Gastrocnemius medialis (tissue), 4 donors: ENCODE measurements around the gene CAPZB. TPM values are rescaled to one million over a fixed set of nuclear protein-coding genes. Genes with fewer than 3 reads are reported as not detected.
A peak's percentile ranks its signal among the peaks of the same experiment; 100 is the strongest.

Experiments used
- ATAC-seq, 2 donors: fragments of 150-250 bp; one replicate each; pipeline ENCODE4 v1.9.1; 2016
- DNase-seq, 2 donors: peaks; one replicate each; pipeline ENCODE4 v3.0.0-alpha.2; 2019
- H3K27ac ChIP-seq, 4 donors: fragments of 200-600 bp; sonication (generic); 1 replicate in 1 of 4; 2 replicates in 3 of 4; pipeline ENCODE4 v1.5.1; 2016 to 2018; ENCODE audit warnings: mild to moderate bottlenecking in 2 of 4, moderate library complexity in 1 of 4
- H3K27me3 ChIP-seq, 3 donors: fragments of 200-600 bp; sonication (generic) in 2 of 3; 1 replicate in 1 of 3; 2 replicates in 2 of 3; pipeline versions ENCODE4 v1.5.1 to v1.6.0; 2016 to 2019; ENCODE audit warnings: mild to moderate bottlenecking in 1 of 3, moderate library complexity in 1 of 3
- H3K36me3 ChIP-seq, 2 donors: fragments of 200-600 bp; sonication (generic) in 1 of 2; one replicate each; pipeline ENCODE4 v1.5.1; 2017 to 2018
- H3K4me1 ChIP-seq, 2 donors: fragments of 200-600 bp; sonication (generic) in 1 of 2; one replicate each; pipeline ENCODE4 v1.5.1; 2016 to 2017; ENCODE audit warnings: mild to moderate bottlenecking in 2 of 2
- H3K4me3 ChIP-seq, 4 donors: fragments of 200-600 bp; sonication (generic) in 3 of 4; 1 replicate in 1 of 4; 2 replicates in 3 of 4; pipeline ENCODE4 v1.5.1; 2016 to 2019; ENCODE audit warnings: mild to moderate bottlenecking in 2 of 4
- H3K9me3 ChIP-seq, 3 donors: fragments of 200-600 bp; sonication (generic) in 2 of 3; 1 replicate in 1 of 3; 2 replicates in 2 of 3; pipeline ENCODE4 v1.5.1; 2016 to 2019
- CTCF ChIP-seq, 5 experiments: fragments of 450-650 bp in 3 of 5; fragments of 200-600 bp in 2 of 5; sonication (generic) in 2 of 5; IDR thresholded peaks in 4 of 5; conservative IDR thresholded peaks in 1 of 5; 1 replicate in 4 of 5; 2 replicates in 1 of 5; pipeline ENCODE4 v1.5.1; 2016 to 2019; ENCODE audit warnings: antibody characterized with exemption in 5 of 5, mild to moderate bottlenecking in 3 of 5, moderate library complexity in 3 of 5
- POLR2A ChIP-seq, 2 donors: fragments of 450-650 bp; IDR thresholded peaks; one replicate each; pipeline ENCODE4 v1.6.1; 2017; ENCODE audit warnings: antibody characterized with exemption in 2 of 2, mild to moderate bottlenecking in 2 of 2, moderate library complexity in 2 of 2
- in situ Hi-C, 4 donors: fragments of 200-750 bp; cut with MboI; loops; one replicate each; pipeline versions ENCODE4 v1.15.0 to v1.8.0; 2017; ENCODE audit warnings: low sequenced_read_pairs in 4 of 4
- intact Hi-C: fragments of 100-400 bp; cut with DNase I; formaldehyde crosslinking; loops from one replicate; pipeline ENCODE4 v1.15.1; 2023; ENCODE audit warnings: low total_unique reads
- total RNA-seq, 4 donors: library from RNA; depleted of rRNA; stranded (reverse); fragments of >200 nt; gene quantifications; one replicate each; pipeline versions ENCODE4 v1.1.0 to v1.2.3, GENCODE V29; 2016

Gene CAPZB
- total RNA-seq, 4 donors from 2014 or later = 48.6 to 93.8 (median 74.9) TPM

- intact Hi-C loops = loop anchor here (2.0 to 10.0 kb wide), 3 partner anchors 22 to 232 kb away; partner anchors contain the start of gene CAPZB
- H3K27ac ChIP-seq = peak overlapping the region; percentile 80 to 89 (median 84)
- DNase-seq (peak; percentile 74 to 76), ATAC-seq (peak; percentile 54 to 64)
- no peaks in the 10 kb centered on the region for H3K27me3 ChIP-seq
- in situ Hi-C loops = no loop called here
- no peaks in the 10 kb centered on the region for H3K36me3 ChIP-seq
- H3K9me3 ChIP-seq = no peaks in the 10 kb centered on the region
- peaks cover 90 to 98% of the 10 kb centered on the region in 2 donors for H3K4me1 ChIP-seq
- H3K4me3 ChIP-seq = peak overlapping the region in 2 of 4 donors; percentile 15 to 41
- TF ChIP-seq CTCF (IDR thresholded peaks at IDR 0.05 in 4 of 5, conservative IDR thresholded peaks at IDR 0.05 in 1 of 5) (no peak), POLR2A (IDR thresholded peaks at IDR 0.05) (peak in 1 of 2 donors; percentile 24)
These were observed 48.4 kb downstream of the CAPZB start for GRCh38 chr1:19436716-19437476.

- no peaks in the 10 kb centered on the region for H3K27me3 ChIP-seq
- H3K4me1 ChIP-seq = peaks cover 87 to 95% of the 10 kb centered on the region in 2 donors
- H3K36me3 ChIP-seq = no peaks in the 10 kb centered on the region
- H3K9me3 ChIP-seq = no peaks in the 10 kb centered on the region
- DNase-seq = peak; percentile 71 to 73
- TF ChIP-seq CTCF (IDR thresholded peaks at IDR 0.05 in 4 of 5, conservative IDR thresholded peaks at IDR 0.05 in 1 of 5) = no peak
- peak; percentile 12 to 20 for TF ChIP-seq POLR2A (IDR thresholded peaks at IDR 0.05)
- in situ Hi-C loops = no loop called here
- peak overlapping the region; percentile 80 to 89 (median 84) for H3K27ac ChIP-seq
- H3K4me3 ChIP-seq = peak overlapping the region in 1 of 4 donors; percentile 41
- intact Hi-C loops = loop anchor here (2.0 to 10.0 kb wide), 3 partner anchors 21 to 231 kb away; partner anchors contain the start of gene CAPZB
- peak; percentile 61 to 63 for ATAC-seq
These were observed 49.4 kb downstream of the CAPZB start for GRCh38 chr1:19435851-19436455.

- peaks cover 90 to 95% of the 10 kb centered on the region in 2 donors for H3K4me1 ChIP-seq
- intact Hi-C loops = loop anchor here (10.0 kb wide), 1 partner anchor 230 kb away; no protein-coding TSS in a partner anchor
- peak overlapping the region; percentile 80 to 89 (median 84) for H3K27ac ChIP-seq
- TF ChIP-seq CTCF (IDR thresholded peaks at IDR 0.05 in 4 of 5, conservative IDR thresholded peaks at IDR 0.05 in 1 of 5) (no peak), POLR2A (IDR thresholded peaks at IDR 0.05) (no peak)
- H3K27me3 ChIP-seq = no peaks in the 10 kb centered on the region
- no peaks in the 10 kb centered on the region for H3K9me3 ChIP-seq
- in situ Hi-C loops = no loop called here
- peak in 1 of 2 donors; percentile 47 for DNase-seq
- H3K36me3 ChIP-seq = no peaks in the 10 kb centered on the region
- no peak overlapping the region for H3K4me3 ChIP-seq
- peak in 1 of 2 donors; percentile 7 for ATAC-seq
These were observed 50.2 kb downstream of the CAPZB start for GRCh38 chr1:19435181-19435580.

GRCh38 chr1:19433719-19433998 is 51.7 kb downstream of the CAPZB start:
- Histone ChIP-seq H3K4me1 (peaks cover 90 to 95% of the 10 kb centered on the region in 2 donors), H3K27ac (peak overlapping the region; percentile 80 to 89 (median 84)), H3K9me3 (no peaks in the 10 kb centered on the region), H3K4me3 (no peak overlapping the region), H3K36me3 (no peaks in the 10 kb centered on the region), H3K27me3 (no peaks in the 10 kb centered on the region)
- in situ Hi-C loops = no loop called here
- TF ChIP-seq POLR2A (IDR thresholded peaks at IDR 0.05) (no peak), CTCF (IDR thresholded peaks at IDR 0.05 in 4 of 5, conservative IDR thresholded peaks at IDR 0.05 in 1 of 5) (no peak)
- peak; percentile 51 to 66 for ATAC-seq
- intact Hi-C loops = loop anchor here (10.0 kb wide), 1 partner anchor 229 kb away; no protein-coding TSS in a partner anchor
- DNase-seq = peak; percentile 61 to 62
